K562 (cell line): ENCODE measurements around the gene NFIC. TPM values are rescaled to one million over a fixed set of nuclear protein-coding genes. Genes with fewer than 3 reads are reported as not detected.

Experiments used
- ATAC-seq: fragments of 200-7000 bp; cut with Tn5 transposase; 3 replicates; pipeline ENCODE4 v1.9.1; 2020; ENCODE audit warnings: moderate library complexity
- BruUV-seq: library from RNA; stranded (reverse); fragments of 400-500 nt; replicated peaks from 2 replicates; lab custom pipeline; 2021; lab: Mats Ljungman, UMichigan
- CTCF ChIA-PET: fragments of 300-600 bp; formaldehyde crosslinking; extraction: SDS; loops from one replicate; lab custom pipeline; 2021; ENCODE audit warnings: low intra/inter-chr PET ratio; lab: Yijun Ruan, JAX
- POLR2A ChIA-PET: fragments of 300-600, 350-650 bp; sonication (Branson Sonifier 250); formaldehyde crosslinking; extraction: SDS; loops from one replicate; lab custom pipeline; 2021; ENCODE audit warnings: antibody characterized with exemption, inconsistent platforms; lab: Yijun Ruan, JAX
- DNase-seq, 4 experiments: peaks; one replicate each; pipeline versions ENCODE4 v3.0.0 to v3.0.0-alpha.2; 2011 to 2018; ENCODE audit warnings: low spot score in 3 of 4, mixed read lengths in 3 of 4; ENCODE audit errors: extremely low read depth in 1 of 4
- FAIRE-seq: peaks from 2 replicates; lab custom pipeline; 2011; peaks lifted over from hg19 to GRCh38; lab: Jason Lieb, UNC
- H2AFZ ChIP-seq: 2 replicates; pipeline ENCODE4 v1.6.0; 2011; ENCODE audit warnings: low read depth, low read length, control low read depth, inconsistent platforms
- H3K27ac ChIP-seq: fragments of 200-600 bp; 3 replicates; pipeline ENCODE4 v1.8.0; 2011; ENCODE audit warnings: low read depth, mild to moderate bottlenecking, control low read depth, inconsistent platforms, low read length, moderate library complexity, mixed read lengths; ENCODE audit errors: extremely low read depth
- H3K27me3 ChIP-seq, 2 experiments: fragments of 300-600 bp in 1 of 2; 2 replicates in 1 of 2; 3 replicates in 1 of 2; pipeline versions ENCODE4 v1.6.0 to v1.8.0; 2011; ENCODE audit warnings: inconsistent platforms in 2 of 2, low read length in 2 of 2, mild to moderate bottlenecking in 1 of 2, mixed read lengths in 1 of 2, moderate library complexity in 1 of 2; ENCODE audit not compliant: control insufficient read depth in 2 of 2, insufficient read depth in 2 of 2
- H3K36me3 ChIP-seq: fragments of 300-600 bp; 3 replicates; pipeline ENCODE4 v1.8.0; 2011; ENCODE audit warnings: mild to moderate bottlenecking, low read length, inconsistent platforms; ENCODE audit not compliant: control insufficient read depth, insufficient read depth
- H3K4me1 ChIP-seq, 2 experiments: fragments of 200-600 bp in 1 of 2; replicated peaks in 1 of 2; 2 replicates in 1 of 2; 3 replicates in 1 of 2; pipeline versions ENCODE4 v1.5.1 to v1.8.0; 2011; ENCODE audit warnings: inconsistent platforms in 2 of 2, low read length in 2 of 2, mild to moderate bottlenecking in 1 of 2, mixed read lengths in 1 of 2, moderate library complexity in 1 of 2; ENCODE audit not compliant: control insufficient read depth in 2 of 2, insufficient read depth in 2 of 2
- H3K4me2 ChIP-seq: 2 replicates; pipeline ENCODE4 v1.6.1; 2011; ENCODE audit warnings: low read length, control low read depth, inconsistent platforms, mixed read lengths; ENCODE audit not compliant: insufficient read depth
- H3K4me3 ChIP-seq: fragments of 200-600 bp; sonication (generic), shearing (Covaris generic); 2 replicates; pipeline ENCODE4 v1.5.1; 2016; ENCODE audit warnings: control low read depth, inconsistent platforms
- H3K79me2 ChIP-seq: fragments of 200-600 bp; 3 replicates; pipeline ENCODE4 v1.8.0; 2011; ENCODE audit warnings: low read length, inconsistent platforms; ENCODE audit not compliant: control insufficient read depth, insufficient read depth
- H3K9ac ChIP-seq, 2 experiments: 2 replicates each; pipeline versions ENCODE4 v1.6.0 to v1.6.1; 2011; ENCODE audit warnings: low read depth in 2 of 2, low read length in 2 of 2, control low read depth in 1 of 2, inconsistent platforms in 1 of 2, mild to moderate bottlenecking in 1 of 2, mixed read lengths in 1 of 2; ENCODE audit not compliant: insufficient read depth in 1 of 2
- H3K9me1 ChIP-seq: one replicate; pipeline ENCODE4 v1.6.0; 2011; ENCODE audit warnings: inconsistent platforms, mild to moderate bottlenecking, low read length, moderate library complexity; ENCODE audit not compliant: control insufficient read depth, insufficient read depth
- H3K9me3 ChIP-seq: replicated peaks from 2 replicates; pipeline ENCODE4 v1.5.1; 2011; ENCODE audit warnings: low read depth, low read length, inconsistent platforms; ENCODE audit not compliant: control insufficient read depth, insufficient read depth
- H4K20me1 ChIP-seq: replicated peaks from 2 replicates; pipeline ENCODE4 v1.6.1; 2011; ENCODE audit warnings: low read length, inconsistent platforms, mixed read lengths; ENCODE audit not compliant: control insufficient read depth, insufficient read depth
- CBFA2T2 ChIP-seq: fragments of 450-650 bp; conservative IDR thresholded peaks from 2 replicates; pipeline ENCODE4 v1.6.1; 2017; ENCODE audit warnings: mild to moderate bottlenecking
- CSDE1 ChIP-seq, 2 experiments: fragments of 450-650 bp; IDR thresholded peaks; 2 replicates each; pipeline ENCODE4 v1.6.1; 2016; ENCODE audit warnings: mild to moderate bottlenecking in 1 of 2
- DIDO1 ChIP-seq: fragments of 450-650 bp; IDR thresholded peaks from 2 replicates; pipeline ENCODE4 v1.6.1; 2016; ENCODE audit warnings: low read depth, missing biosample characterization, missing genetic modification characterization
- E2F3 ChIP-seq: fragments of 250-450 bp; sonication (Bioruptor Pico); IDR thresholded peaks from 2 replicates; pipeline ENCODE4 v1.4.0; 2020; ENCODE audit warnings: mild to moderate bottlenecking
- ETV6 ChIP-seq, 3 experiments: fragments of 150-350 bp in 1 of 3; sonication (generic) in 1 of 3; formaldehyde crosslinking in 1 of 3; IDR thresholded peaks; 2 replicates each; pipeline versions ENCODE4 v1.6.1 to v1.8.0; 2014 to 2022; ENCODE audit warnings: borderline replicate concordance in 2 of 3, low read depth in 2 of 3, antibody characterized with exemption in 1 of 3, low read length in 1 of 3, mild to moderate bottlenecking in 1 of 3, missing genetic modification reagents in 1 of 3
- FOXA1 ChIP-seq: fragments of 450-650 bp; IDR thresholded peaks from 2 replicates; pipeline ENCODE4 v1.6.1; 2016; ENCODE audit warnings: mild to moderate bottlenecking, borderline replicate concordance
- FOXK1 ChIP-seq: sonication (generic); formaldehyde crosslinking; IDR thresholded peaks from 2 replicates; pipeline ENCODE4 v1.8.0; 2022; ENCODE audit warnings: missing genetic modification reagents, mild to moderate bottlenecking, borderline replicate concordance
- SMAD4 ChIP-seq: fragments of 250-450 bp; sonication (Bioruptor Pico); conservative IDR thresholded peaks from 2 replicates; pipeline ENCODE4 v1.8.0; 2021; ENCODE audit warnings: inconsistent platforms, mild to moderate bottlenecking, moderate library complexity
- SMARCE1 ChIP-seq: fragments of 450-650 bp; IDR thresholded peaks from 2 replicates; pipeline ENCODE4 v1.7.1; 2016; ENCODE audit warnings: mild to moderate bottlenecking
- SRSF1 ChIP-seq: fragments of 200-400 bp; formaldehyde crosslinking; IDR thresholded peaks from 2 replicates; pipeline ENCODE4 v1.6.1; 2017; ENCODE audit warnings: mild to moderate bottlenecking, low read depth, low read length, moderate library complexity
- ZBTB8A ChIP-seq: fragments of 450-650 bp; IDR thresholded peaks from 2 replicates; pipeline ENCODE4 v1.6.1; 2018; ENCODE audit warnings: mild to moderate bottlenecking, moderate library complexity; ENCODE audit not compliant: partially characterized antibody
- ZNF324 ChIP-seq: fragments of 250-450 bp; sonication (Bioruptor Pico); IDR thresholded peaks from 2 replicates; pipeline ENCODE4 v1.4.0; 2020; ENCODE audit warnings: mild to moderate bottlenecking
- ZNF551 ChIP-seq: fragments of 250-450 bp; sonication (Bioruptor Pico); IDR thresholded peaks from 2 replicates; pipeline ENCODE4 v1.5.0; 2021; ENCODE audit warnings: mild to moderate bottlenecking, moderate library complexity
- ZNF584 ChIP-seq: fragments of 200-800 bp; sonication (Bioruptor generic); IDR thresholded peaks from 2 replicates; pipeline ENCODE4 v1.6.1; 2016; ENCODE audit warnings: low read depth, mild to moderate bottlenecking, missing genetic modification characterization, missing compliant biosample characterization
- WGBS: fragments of 100-300 bp; shearing (Covaris generic); methylation state at CpG from one replicate; pipeline ENCODE4 v1.1.6; 2016; ENCODE audit warnings: low coverage, mixed read lengths; ENCODE audit not compliant: insufficient coverage; ENCODE audit errors: missing lambda C conversion rate; 5-methylcytosine and 5-hydroxymethylcytosine counted together
- in situ Hi-C: fragments of 300-500 bp; cut with MboI; formaldehyde crosslinking; loops from 4 replicates; pipeline ENCODE4 v1.15.0; 2018; ENCODE audit warnings: inconsistent platforms, mixed read lengths
- intact Hi-C: fragments of 100-400 bp; cut with micrococcal nuclease; formaldehyde crosslinking; loops from 2 replicates; pipeline ENCODE4 v1.14.2; 2022
- polyA plus RNA-seq, 8 experiments: library from polyadenylated mRNA; depleted of rRNA in 4 of 8; stranded (reverse) in 5 of 8; unstranded in 3 of 8; fragments of >200 nt; fragmentation: Nextera tagmentation in 2 of 8; fragmentation: Illumina TruSeq in 1 of 8; extraction: Ambion mirVana in 2 of 8; extraction: Trizol in 1 of 8; gene quantifications; 2 replicates each; pipeline versions ENCODE4 v1.2.1 to v1.2.3, GENCODE V29; 2011 to 2014; ENCODE audit warnings: inconsistent platforms in 1 of 8, missing spikeins in 1 of 8
- total RNA-seq, 7 experiments: library from RNA; depleted of rRNA in 6 of 7; stranded (reverse); fragments of >200 nt in 6 of 7; fragmentation: Illumina TruSeq in 2 of 7; extraction: Trizol in 2 of 7; gene quantifications; 2 replicates each; pipeline versions ENCODE4 v1.2.1 to v1.2.3, GENCODE V29; 2011 to 2021; ENCODE audit warnings: low replicate concordance in 1 of 7
- TF ChIP-seq, protein P1 (sequence below), 3 experiments: fragments of 200-800 bp in 1 of 3; sonication (Bioruptor generic) in 1 of 3; sonication (generic) in 1 of 3; formaldehyde crosslinking in 1 of 3; IDR thresholded peaks; 2 replicates each; pipeline versions ENCODE4 v1.6.1 to v1.8.0; 2016 to 2022; ENCODE audit warnings: mild to moderate bottlenecking in 2 of 3, missing compliant biosample characterization in 2 of 3, missing genetic modification characterization in 2 of 3, missing genetic modification reagents in 1 of 3
- TF ChIP-seq, protein P2 (sequence below): conservative IDR thresholded peaks from 2 replicates; pipeline ENCODE4 v1.6.1; 2011; ENCODE audit warnings: low read depth, mild to moderate bottlenecking, low read length; ENCODE audit not compliant: control insufficient read depth
- TF ChIP-seq, protein P3 (sequence below), 2 experiments: fragments of 450-650 bp in 1 of 2; IDR thresholded peaks; 2 replicates each; pipeline ENCODE4 v1.6.1; 2011 to 2017; ENCODE audit warnings: low read depth in 2 of 2, antibody characterized with exemption in 1 of 2, borderline replicate concordance in 1 of 2, low read length in 1 of 2, mild to moderate bottlenecking in 1 of 2, mixed read lengths in 1 of 2; ENCODE audit not compliant: control insufficient read depth in 1 of 2

NFIC gene
- total and polyA plus RNA-seq, 9 of the 15 experiments (the other 6 are each of a cell fraction or from before 2014, with no cell fraction given) = 0.71 to 62.1 (median 6.9) TPM

DNA sequence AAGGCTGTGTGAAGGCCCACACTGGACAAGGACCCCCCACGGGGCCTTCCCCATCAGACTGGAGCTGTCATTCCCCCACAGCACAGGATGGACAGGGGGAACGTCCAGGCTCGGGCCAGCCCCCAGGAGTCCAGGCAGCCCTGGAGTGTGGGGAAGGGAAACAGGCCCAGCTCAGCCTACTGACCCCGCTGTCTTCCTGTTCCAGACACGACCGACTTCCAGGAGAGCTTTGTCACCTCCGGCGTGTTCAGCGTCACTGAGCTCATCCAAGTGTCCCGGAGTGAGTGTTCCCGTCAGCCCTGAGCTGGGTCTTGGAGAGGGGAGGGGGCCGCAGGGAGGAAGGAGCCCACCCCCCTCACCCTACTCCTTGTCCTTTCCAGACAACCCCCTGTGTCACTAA, 66.9 kb downstream of the NFIC start:
- WGBS = 88% methylated on average over 10 of the region's 12 CpGs
- peaks cover 72% of the 10 kb centered on the region for H3K36me3 ChIP-seq
- H3K9me3 ChIP-seq = no peaks in the 10 kb centered on the region
- in situ Hi-C loops = loop anchor here (5.0 kb wide), 1 partner anchor 91 kb away; no protein-coding TSS in a partner anchor
- peaks cover 30% of the 10 kb centered on the region for H3K79me2 ChIP-seq
- no peak for DNase-seq
- ChIA-PET CTCF (no interaction called here), POLR2A (no interaction called here)
- H3K4me3 ChIP-seq = no peak overlapping the region
- H3K4me1 ChIP-seq = peaks cover 4 to 32% of the 10 kb centered on the region in 2 experiments
- no peak overlapping the region for H2AFZ ChIP-seq
- intact Hi-C loops = loop anchor here (5.0 kb wide), 1 partner anchor 76 kb away; no protein-coding TSS in a partner anchor
- no peaks in the 10 kb centered on the region for H3K27me3 ChIP-seq
- peak overlapping the region in 1 of 2 experiments; percentile 54; a peak in 1 of 4 replicates for H3K9ac ChIP-seq
- H3K9me1 ChIP-seq = no peaks in the 10 kb centered on the region
- H4K20me1 ChIP-seq = peaks cover 20% of the 10 kb centered on the region
- no peak overlapping the region for H3K4me2 ChIP-seq
- no peak for ATAC-seq
- no peak for FAIRE-seq
- BruUV-seq = no TSS peak
- H3K27ac ChIP-seq = no peak overlapping the region
- TF ChIP-seq ZNF324 (CRISPR knock-in tag) (no peak), SRSF1 (no peak), FOXK1 (CRISPR knock-in tag) (no peak), SMAD4 (CRISPR knock-in tag) (no peak), DIDO1 (no peak), CBFA2T2 (no peak), FOXA1 (no peak), ETV6 (IDR thresholded peaks at IDR 0.05; ENCODE audit: borderline replicate concordance in 1 of 2, low read depth in 2 of 2, low read length in 1 of 2) (no peak), ETV6 (CRISPR knock-in tag; IDR thresholded peaks at IDR 0.05; ENCODE audit: borderline replicate concordance) (no peak), ZNF584 (no peak), E2F3 (CRISPR knock-in tag) (no peak), ZNF551 (CRISPR knock-in tag) (no peak), CSDE1 (IDR thresholded peaks at IDR 0.05) (no peak), SMARCE1 (no peak), ZBTB8A (no peak)
- TF ChIP-seq, protein P1, sequence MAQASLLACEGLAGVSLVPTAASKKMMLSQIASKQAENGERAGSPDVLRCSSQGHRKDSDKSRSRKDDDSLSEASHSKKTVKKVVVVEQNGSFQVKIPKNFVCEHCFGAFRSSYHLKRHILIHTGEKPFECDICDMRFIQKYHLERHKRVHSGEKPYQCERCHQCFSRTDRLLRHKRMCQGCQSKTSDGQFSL (CRISPR knock-in tag; IDR thresholded peaks at IDR 0.05) = no peak
- TF ChIP-seq, protein P1 (tag; IDR thresholded peaks at IDR 0.05) = no peak
- TF ChIP-seq, protein P2, sequence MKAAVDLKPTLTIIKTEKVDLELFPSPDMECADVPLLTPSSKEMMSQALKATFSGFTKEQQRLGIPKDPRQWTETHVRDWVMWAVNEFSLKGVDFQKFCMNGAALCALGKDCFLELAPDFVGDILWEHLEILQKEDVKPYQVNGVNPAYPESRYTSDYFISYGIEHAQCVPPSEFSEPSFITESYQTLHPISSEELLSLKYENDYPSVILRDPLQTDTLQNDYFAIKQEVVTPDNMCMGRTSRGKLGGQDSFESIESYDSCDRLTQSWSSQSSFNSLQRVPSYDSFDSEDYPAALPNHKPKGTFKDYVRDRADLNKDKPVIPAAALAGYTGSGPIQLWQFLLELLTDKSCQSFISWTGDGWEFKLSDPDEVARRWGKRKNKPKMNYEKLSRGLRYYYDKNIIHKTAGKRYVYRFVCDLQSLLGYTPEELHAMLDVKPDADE = no peak
- TF ChIP-seq, protein P3, sequence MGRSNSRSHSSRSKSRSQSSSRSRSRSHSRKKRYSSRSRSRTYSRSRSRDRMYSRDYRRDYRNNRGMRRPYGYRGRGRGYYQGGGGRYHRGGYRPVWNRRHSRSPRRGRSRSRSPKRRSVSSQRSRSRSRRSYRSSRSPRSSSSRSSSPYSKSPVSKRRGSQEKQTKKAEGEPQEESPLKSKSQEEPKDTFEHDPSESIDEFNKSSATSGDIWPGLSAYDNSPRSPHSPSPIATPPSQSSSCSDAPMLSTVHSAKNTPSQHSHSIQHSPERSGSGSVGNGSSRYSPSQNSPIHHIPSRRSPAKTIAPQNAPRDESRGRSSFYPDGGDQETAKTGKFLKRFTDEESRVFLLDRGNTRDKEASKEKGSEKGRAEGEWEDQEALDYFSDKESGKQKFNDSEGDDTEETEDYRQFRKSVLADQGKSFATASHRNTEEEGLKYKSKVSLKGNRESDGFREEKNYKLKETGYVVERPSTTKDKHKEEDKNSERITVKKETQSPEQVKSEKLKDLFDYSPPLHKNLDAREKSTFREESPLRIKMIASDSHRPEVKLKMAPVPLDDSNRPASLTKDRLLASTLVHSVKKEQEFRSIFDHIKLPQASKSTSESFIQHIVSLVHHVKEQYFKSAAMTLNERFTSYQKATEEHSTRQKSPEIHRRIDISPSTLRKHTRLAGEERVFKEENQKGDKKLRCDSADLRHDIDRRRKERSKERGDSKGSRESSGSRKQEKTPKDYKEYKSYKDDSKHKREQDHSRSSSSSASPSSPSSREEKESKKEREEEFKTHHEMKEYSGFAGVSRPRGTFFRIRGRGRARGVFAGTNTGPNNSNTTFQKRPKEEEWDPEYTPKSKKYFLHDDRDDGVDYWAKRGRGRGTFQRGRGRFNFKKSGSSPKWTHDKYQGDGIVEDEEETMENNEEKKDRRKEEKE (IDR thresholded peaks at IDR 0.05; ENCODE audit: borderline replicate concordance in 1 of 2, control insufficient read depth in 1 of 2, low read depth in 2 of 2, low read length in 1 of 2) = no peak
